Panc1 (cell line): ENCODE measurements around the gene TPRG1L. TPM values are rescaled to one million over a fixed set of nuclear protein-coding genes. Genes with fewer than 3 reads are reported as not detected.

Experiments used
- ATAC-seq: fragments of 200-7000 bp; cut with Tn5 transposase; 2 replicates; pipeline ENCODE4 v1.9.1; 2020; ENCODE audit warnings: mild to moderate bottlenecking, moderate library complexity
- BruUV-seq: library from RNA; stranded (reverse); fragments of 400-500 nt; replicated peaks from 2 replicates; lab custom pipeline; 2021; lab: Mats Ljungman, UMichigan
- CTCF ChIA-PET: fragments of 300-600 bp; sonication (Branson Sonifier 250); formaldehyde crosslinking; loops from one replicate; lab custom pipeline; 2022; ENCODE audit warnings: antibody characterized with exemption; lab: Charles Lee
- POLR2A ChIA-PET: fragments of 300-600 bp; sonication (Branson Sonifier 250); formaldehyde crosslinking; loops from one replicate; lab custom pipeline; 2022; ENCODE audit warnings: antibody characterized with exemption; lab: Charles Lee
- DNase-seq: peaks from one replicate; pipeline ENCODE4 v3.0.0-alpha.2; 2010; ENCODE audit warnings: low read depth, low spot score
- H3K27ac ChIP-seq: 2 replicates; pipeline ENCODE4 v1.5.1; 2011; ENCODE audit warnings: mild to moderate bottlenecking, low read length, inconsistent platforms
- H3K27me3 ChIP-seq: fragments of 200-500 bp; sonication (Bioruptor generic); 2 replicates; pipeline ENCODE4 v1.6.0; 2014; ENCODE audit warnings: low read length, inconsistent platforms; ENCODE audit not compliant: control insufficient read depth, insufficient read depth
- H3K36me3 ChIP-seq: fragments of 200-500 bp; sonication (Bioruptor generic); 2 replicates; pipeline ENCODE4 v1.5.1; 2014; ENCODE audit warnings: inconsistent platforms, mild to moderate bottlenecking, low read length, moderate library complexity; ENCODE audit not compliant: control insufficient read depth, insufficient read depth
- H3K4me1 ChIP-seq: 2 replicates; pipeline ENCODE4 v1.5.1; 2011; ENCODE audit warnings: inconsistent platforms, mild to moderate bottlenecking, low read length, moderate library complexity; ENCODE audit not compliant: control insufficient read depth, insufficient read depth
- H3K4me3 ChIP-seq, 2 experiments: 2 replicates each; pipeline ENCODE4 v1.5.1; 2011 to 2012; ENCODE audit warnings: low read depth in 2 of 2, low read length in 2 of 2, mild to moderate bottlenecking in 2 of 2, inconsistent platforms in 1 of 2, moderate library complexity in 1 of 2
- H3K9me3 ChIP-seq: fragments of 200-500 bp; sonication (Bioruptor generic); 2 replicates; pipeline ENCODE4 v1.5.1; 2014; ENCODE audit warnings: low read depth, mild to moderate bottlenecking, inconsistent platforms, low read length, moderate library complexity; ENCODE audit not compliant: control insufficient read depth, insufficient read depth
- POLR2AphosphoS5 ChIP-seq: IDR thresholded peaks from 2 replicates; pipeline ENCODE4 v1.6.1; 2012; ENCODE audit warnings: mild to moderate bottlenecking, low read depth, low read length, moderate library complexity
- REST ChIP-seq, 2 experiments: IDR thresholded peaks; 2 replicates each; pipeline ENCODE4 v1.6.1; 2011 to 2012; ENCODE audit warnings: low read depth in 2 of 2, control low read depth in 1 of 2, low read length in 1 of 2, mild to moderate bottlenecking in 1 of 2, moderate library complexity in 1 of 2; ENCODE audit not compliant: insufficient read depth in 1 of 2
- TCF7L2 ChIP-seq: IDR thresholded peaks from 2 replicates; pipeline ENCODE4 v1.6.1; 2011; ENCODE audit warnings: mild to moderate bottlenecking, low read depth, low read length, inconsistent platforms
- in situ Hi-C: cut with HindIII; loops from 2 replicates; pipeline ENCODE4 v1.10.0; 2016; ENCODE audit warnings: low sequenced_read_pairs, low pct_unique_long_range_greater_than_20kb
- intact Hi-C: fragments of 100-400 bp; cut with micrococcal nuclease; formaldehyde crosslinking; loops from one replicate; pipeline ENCODE4 v1.10.0; 2022; ENCODE audit not compliant: unreplicated experiment
- total RNA-seq: library from RNA; stranded (reverse); gene quantifications from one replicate; pipeline ENCODE4 v1.2.1, GENCODE V29; 2021; ENCODE audit not compliant: unreplicated experiment

Gene TPRG1L
- total RNA-seq, 1 experiment from 2014 or later, result 57.5 TPM

GRCh38 chr1:3679098-3679555 is 54.3 kb downstream of the TPRG1L start:
- intact Hi-C loops, result no loop called here
- ATAC-seq (no peak), DNase-seq (no peak)
- H3K27me3 ChIP-seq, result no peaks in the 10 kb centered on the region
- in situ Hi-C loops, result no loop called here
- no TSS peak for BruUV-seq
- CTCF ChIA-PET, result no interaction called here
- H3K4me1 ChIP-seq, result peaks cover 6% of the 10 kb centered on the region
- H3K36me3 ChIP-seq, result no peaks in the 10 kb centered on the region
- POLR2A ChIA-PET, result no interaction called here
- no peak overlapping the region for H3K27ac ChIP-seq
- TF ChIP-seq REST (IDR thresholded peaks at IDR 0.05; ENCODE audit: insufficient read depth in 1 of 2, low read depth in 2 of 2, low read length in 1 of 2) (no peak), POLR2AphosphoS5 (no peak), TCF7L2 (no peak)
- no peak overlapping the region for H3K4me3 ChIP-seq
- no peaks in the 10 kb centered on the region for H3K9me3 ChIP-seq

Other genes starting within 250 kb of the TPRG1L start
- 10.1 TPM for gene ARHGEF16, start 170.3 kb upstream of the TPRG1L start, total RNA-seq
- gene MEGF6, start 13.5 kb upstream of the TPRG1L start, total RNA-seq, result 32.6 TPM
- gene WRAP73, start 25.1 kb downstream of the TPRG1L start, total RNA-seq, result 27.1 TPM
- gene TP73, start 27.5 kb downstream of the TPRG1L start, total RNA-seq, result 4.7 TPM
- gene CCDC27, start 127.4 kb downstream of the TPRG1L start, total RNA-seq, result not detected
- 35.5 TPM for gene SMIM1, start 147.7 kb downstream of the TPRG1L start, total RNA-seq
- gene LRRC47, start 171.5 kb downstream of the TPRG1L start, total RNA-seq, result 51.0 TPM
- gene CEP104, start 232.2 kb downstream of the TPRG1L start, total RNA-seq, result 52.0 TPM
- 3.0 TPM for gene DFFB, start 232.5 kb downstream of the TPRG1L start, total RNA-seq